Panc1 (cell line): ENCODE measurements around the gene TMEM132C. TPM values are rescaled to one million over a fixed set of nuclear protein-coding genes. Genes with fewer than 3 reads are reported as not detected.

Source experiments
- ATAC-seq: fragments of 200-7000 bp; cut with Tn5 transposase; 2 replicates; pipeline ENCODE4 v1.9.1; 2020; ENCODE audit warnings: mild to moderate bottlenecking, moderate library complexity
- BruUV-seq: library from RNA; stranded (reverse); fragments of 400-500 nt; replicated peaks from 2 replicates; lab custom pipeline; 2021; lab: Mats Ljungman, UMichigan
- CTCF ChIA-PET: fragments of 300-600 bp; sonication (Branson Sonifier 250); formaldehyde crosslinking; loops from one replicate; lab custom pipeline; 2022; ENCODE audit warnings: antibody characterized with exemption; lab: Charles Lee
- POLR2A ChIA-PET: fragments of 300-600 bp; sonication (Branson Sonifier 250); formaldehyde crosslinking; loops from one replicate; lab custom pipeline; 2022; ENCODE audit warnings: antibody characterized with exemption; lab: Charles Lee
- DNase-seq: peaks from one replicate; pipeline ENCODE4 v3.0.0-alpha.2; 2010; ENCODE audit warnings: low read depth, low spot score
- H3K27ac ChIP-seq: 2 replicates; pipeline ENCODE4 v1.5.1; 2011; ENCODE audit warnings: mild to moderate bottlenecking, low read length, inconsistent platforms
- H3K27me3 ChIP-seq: fragments of 200-500 bp; sonication (Bioruptor generic); 2 replicates; pipeline ENCODE4 v1.6.0; 2014; ENCODE audit warnings: low read length, inconsistent platforms; ENCODE audit not compliant: control insufficient read depth, insufficient read depth
- H3K36me3 ChIP-seq: fragments of 200-500 bp; sonication (Bioruptor generic); 2 replicates; pipeline ENCODE4 v1.5.1; 2014; ENCODE audit warnings: inconsistent platforms, mild to moderate bottlenecking, low read length, moderate library complexity; ENCODE audit not compliant: control insufficient read depth, insufficient read depth
- H3K4me1 ChIP-seq: 2 replicates; pipeline ENCODE4 v1.5.1; 2011; ENCODE audit warnings: inconsistent platforms, mild to moderate bottlenecking, low read length, moderate library complexity; ENCODE audit not compliant: control insufficient read depth, insufficient read depth
- H3K4me3 ChIP-seq, 2 experiments: 2 replicates each; pipeline ENCODE4 v1.5.1; 2011 to 2012; ENCODE audit warnings: low read depth in 2 of 2, low read length in 2 of 2, mild to moderate bottlenecking in 2 of 2, inconsistent platforms in 1 of 2, moderate library complexity in 1 of 2
- H3K9me3 ChIP-seq: fragments of 200-500 bp; sonication (Bioruptor generic); 2 replicates; pipeline ENCODE4 v1.5.1; 2014; ENCODE audit warnings: low read depth, mild to moderate bottlenecking, inconsistent platforms, low read length, moderate library complexity; ENCODE audit not compliant: control insufficient read depth, insufficient read depth
- CTCF ChIP-seq: fragments of 450-650 bp; IDR thresholded peaks from 2 replicates; pipeline ENCODE4 v1.5.1; 2017; ENCODE audit warnings: mild to moderate bottlenecking
- POLR2AphosphoS5 ChIP-seq: IDR thresholded peaks from 2 replicates; pipeline ENCODE4 v1.6.1; 2012; ENCODE audit warnings: mild to moderate bottlenecking, low read depth, low read length, moderate library complexity
- REST ChIP-seq, 2 experiments: IDR thresholded peaks; 2 replicates each; pipeline ENCODE4 v1.6.1; 2011 to 2012; ENCODE audit warnings: low read depth in 2 of 2, control low read depth in 1 of 2, low read length in 1 of 2, mild to moderate bottlenecking in 1 of 2, moderate library complexity in 1 of 2; ENCODE audit not compliant: insufficient read depth in 1 of 2
- SIN3A ChIP-seq: IDR thresholded peaks from 2 replicates; pipeline ENCODE4 v1.6.1; 2012; ENCODE audit warnings: low read depth, mild to moderate bottlenecking, low read length, moderate library complexity, borderline replicate concordance; ENCODE audit not compliant: insufficient read depth
- TCF7L2 ChIP-seq: IDR thresholded peaks from 2 replicates; pipeline ENCODE4 v1.6.1; 2011; ENCODE audit warnings: mild to moderate bottlenecking, low read depth, low read length, inconsistent platforms
- in situ Hi-C: cut with HindIII; loops from 2 replicates; pipeline ENCODE4 v1.10.0; 2016; ENCODE audit warnings: low sequenced_read_pairs, low pct_unique_long_range_greater_than_20kb
- intact Hi-C: fragments of 100-400 bp; cut with micrococcal nuclease; formaldehyde crosslinking; loops from one replicate; pipeline ENCODE4 v1.10.0; 2022; ENCODE audit not compliant: unreplicated experiment
- total RNA-seq: library from RNA; stranded (reverse); gene quantifications from one replicate; pipeline ENCODE4 v1.2.1, GENCODE V29; 2021; ENCODE audit not compliant: unreplicated experiment

Gene TMEM132C
- total RNA-seq, 1 experiment from 2014 or later = not detected

GRCh38 chr12:128534906-128535305, 267.9 kb downstream of the TMEM132C start:
- no peaks in the 10 kb centered on the region for H3K27me3 ChIP-seq
- ATAC-seq (no peak), DNase-seq (no peak)
- intact Hi-C loops (no loop called here), in situ Hi-C loops (no loop called here)
- TF ChIP-seq REST (IDR thresholded peaks at IDR 0.05; ENCODE audit: insufficient read depth in 1 of 2, low read depth in 2 of 2, low read length in 1 of 2) = no peak
- no peak for TF ChIP-seq POLR2AphosphoS5
- no peak for TF ChIP-seq CTCF
- no peak for TF ChIP-seq TCF7L2
- no peak for TF ChIP-seq SIN3A
- no TSS peak for BruUV-seq
- POLR2A ChIA-PET = no interaction called here
- no peaks in the 10 kb centered on the region for H3K36me3 ChIP-seq
- no peak overlapping the region for H3K4me3 ChIP-seq
- H3K4me1 ChIP-seq = no peaks in the 10 kb centered on the region
- H3K9me3 ChIP-seq = no peaks in the 10 kb centered on the region
- CTCF ChIA-PET = no interaction called here
- H3K27ac ChIP-seq = no peak overlapping the region

GRCh38 chr12:128536810-128537209, 269.8 kb downstream of the TMEM132C start:
- Histone ChIP-seq H3K27ac (no peak overlapping the region), H3K4me3 (no peak overlapping the region), H3K27me3 (no peaks in the 10 kb centered on the region), H3K9me3 (no peaks in the 10 kb centered on the region), H3K4me1 (no peaks in the 10 kb centered on the region), H3K36me3 (no peaks in the 10 kb centered on the region)
- DNase-seq (no peak), ATAC-seq (no peak)
- BruUV-seq = no TSS peak
- ChIA-PET CTCF (no interaction called here), POLR2A (no interaction called here)
- in situ Hi-C loops (no loop called here), intact Hi-C loops (no loop called here)
- no peak for TF ChIP-seq CTCF
- no peak for TF ChIP-seq TCF7L2
- no peak for TF ChIP-seq REST (IDR thresholded peaks at IDR 0.05; ENCODE audit: insufficient read depth in 1 of 2, low read depth in 2 of 2, low read length in 1 of 2)
- no peak for TF ChIP-seq POLR2AphosphoS5
- TF ChIP-seq SIN3A = no peak
